MCF 10A (cell line): ENCODE results near the gene CSF1. TPM values are rescaled to one million over a fixed set of nuclear protein-coding genes. Genes with fewer than 3 reads are reported as not detected.
A peak's percentile ranks its signal among the peaks of the same experiment; 100 is the strongest.

Experiments
- BruUV-seq: library from RNA; stranded (reverse); fragments of 400-500 nt; replicated peaks from 2 replicates; lab custom pipeline; 2021; lab: Mats Ljungman, UMichigan
- CTCF ChIA-PET: fragments of 300-600 bp; sonication (Branson Sonifier 250); formaldehyde crosslinking; extraction: SDS; loops from one replicate; lab custom pipeline; 2021; ENCODE audit warnings: antibody characterized with exemption, inconsistent platforms; lab: Yijun Ruan, JAX
- POLR2A ChIA-PET: fragments of 300-600, 350-650 bp; sonication (Branson Sonifier 250); formaldehyde crosslinking; extraction: SDS; loops from one replicate; lab custom pipeline; 2020; ENCODE audit warnings: antibody characterized with exemption, inconsistent platforms; lab: Yijun Ruan, JAX
- DNase-seq: peaks from one replicate; pipeline ENCODE4 v3.0.0-alpha.2; 2018; ENCODE audit not compliant: unreplicated experiment
- H3K27ac Mint-ChIP-seq: one replicate; pipeline ENCODE4 v1.8.0; 2022; ENCODE audit warnings: mild to moderate bottlenecking, low read depth, mixed read lengths; ENCODE audit not compliant: unreplicated experiment
- H3K27me3 Mint-ChIP-seq: one replicate; pipeline ENCODE4 v1.8.0; 2022; ENCODE audit warnings: mixed read lengths; ENCODE audit not compliant: insufficient read depth, unreplicated experiment
- H3K36me3 Mint-ChIP-seq: one replicate; pipeline ENCODE4 v1.8.0; 2022; ENCODE audit warnings: mild to moderate bottlenecking, moderate library complexity, mixed read lengths; ENCODE audit not compliant: insufficient read depth, unreplicated experiment
- H3K4me1 Mint-ChIP-seq: one replicate; pipeline ENCODE4 v1.8.0; 2022; ENCODE audit warnings: mixed read lengths; ENCODE audit not compliant: insufficient read depth, unreplicated experiment
- H3K4me3 Mint-ChIP-seq: one replicate; pipeline ENCODE4 v1.8.0; 2022; ENCODE audit warnings: mild to moderate bottlenecking, moderate library complexity, mixed read lengths; ENCODE audit not compliant: unreplicated experiment
- H3K9me3 Mint-ChIP-seq: one replicate; pipeline ENCODE4 v1.8.0; 2022; ENCODE audit warnings: mixed read lengths; ENCODE audit not compliant: unreplicated experiment
- CTCF ChIP-seq: fragments of 200-600 bp; IDR thresholded peaks from one replicate; pipeline ENCODE4 v1.8.0; 2022; ENCODE audit warnings: antibody characterized with exemption, mild to moderate bottlenecking; ENCODE audit not compliant: unreplicated experiment
- intact Hi-C: fragments of 100-400 bp; cut with micrococcal nuclease; formaldehyde crosslinking; loops from 2 replicates; pipeline ENCODE4 v1.14.1; 2022
- total RNA-seq: library from RNA; stranded (reverse); gene quantifications from 2 replicates; pipeline ENCODE4 v1.2.3, GENCODE V29; 2022

Gene CSF1
- total RNA-seq, 1 experiment from 2014 or later, result 6.3 TPM

GRCh38 chr1:109912873-109913272, 2.2 kb downstream of the CSF1 start:
- CTCF ChIA-PET, result no interaction called here
- peaks cover 19% of the 10 kb centered on the region for H3K36me3 Mint-ChIP-seq
- H3K4me3 Mint-ChIP-seq, result peak overlapping the region; percentile 73
- no peaks in the 10 kb centered on the region for H3K27me3 Mint-ChIP-seq
- peaks cover 26% of the 10 kb centered on the region for H3K4me1 Mint-ChIP-seq
- no peak for TF ChIP-seq CTCF
- no TSS peak for BruUV-seq
- no peaks in the 10 kb centered on the region for H3K9me3 Mint-ChIP-seq
- POLR2A ChIA-PET, result no interaction called here
- no peak for DNase-seq
- intact Hi-C loops, result loop anchor here (5.0 kb wide), 2 partner anchors 121 to 136 kb away; no protein-coding TSS in a partner anchor
- peak overlapping the region; percentile 91 for H3K27ac Mint-ChIP-seq

GRCh38 chr1:109913360-109913879, 2.8 kb downstream of the CSF1 start:
- intact Hi-C loops, result loop anchor here (5.0 kb wide), 2 partner anchors 121 to 136 kb away; no protein-coding TSS in a partner anchor
- Mint-ChIP-seq H3K9me3 (no peaks in the 10 kb centered on the region), H3K27me3 (no peaks in the 10 kb centered on the region), H3K4me1 (peaks cover 32% of the 10 kb centered on the region), H3K36me3 (peaks cover 24% of the 10 kb centered on the region), H3K4me3 (peak overlapping the region; percentile 73), H3K27ac (peak overlapping the region; percentile 91)
- CTCF ChIA-PET, result no interaction called here
- no peak for DNase-seq
- no TSS peak for BruUV-seq
- POLR2A ChIA-PET, result interaction anchor here (1.0 kb wide), 1 partner anchor 8 kb away, joined by 3 read pairs; no protein-coding TSS in a partner anchor
- no peak for TF ChIP-seq CTCF

- no peak for TF ChIP-seq CTCF
- intact Hi-C loops, result loop anchor here (5.0 kb wide), 2 partner anchors 122 to 137 kb away; no protein-coding TSS in a partner anchor
- CTCF ChIA-PET, result interaction anchor here (0.6 to 0.7 kb wide), 3 partner anchors 22 to 70 kb away, joined by 3 read pairs; partner anchors contain the start of gene AHCYL1
- Mint-ChIP-seq H3K27ac (no peak overlapping the region), H3K36me3 (peaks cover 35% of the 10 kb centered on the region), H3K4me3 (no peak overlapping the region), H3K9me3 (no peaks in the 10 kb centered on the region), H3K4me1 (peaks cover 40% of the 10 kb centered on the region), H3K27me3 (no peaks in the 10 kb centered on the region)
- no TSS peak for BruUV-seq
- DNase-seq, result peak; percentile 85
- POLR2A ChIA-PET, result interaction anchor here (0.6 to 1.3 kb wide), 3 partner anchors 9 to 265 kb away, joined by 3 read pairs; no protein-coding TSS in a partner anchor
Measured at GRCh38 chr1:109914587-109915240, 4.1 kb downstream of the CSF1 start.

- Mint-ChIP-seq H3K36me3 (peaks cover 46% of the 10 kb centered on the region), H3K27me3 (no peaks in the 10 kb centered on the region), H3K4me3 (no peak overlapping the region), H3K4me1 (peaks cover 33% of the 10 kb centered on the region), H3K27ac (no peak overlapping the region), H3K9me3 (no peaks in the 10 kb centered on the region)
- intact Hi-C loops, result no loop called here
- no TSS peak for BruUV-seq
- TF ChIP-seq CTCF, result no peak
- CTCF ChIA-PET, result interaction anchor here (1.0 kb wide), 1 partner anchor 61 kb away, joined by 5 read pairs; no protein-coding TSS in a partner anchor
- no peak for DNase-seq
- POLR2A ChIA-PET, result no interaction called here
Measured at GRCh38 chr1:109917051-109917767, 6.6 kb downstream of the CSF1 start.
